ENCODE results near the gene SLC25A22. TPM values are rescaled to one million over a fixed set of nuclear protein-coding genes. Genes with fewer than 3 reads are reported as not detected.

Gene SLC25A22
- total and polyA plus RNA-seq, 10 of the 15 experiments (the other 5 are each of a cell fraction or from before 2014, with no cell fraction given), result 0.27 to 27.0 (median 8.2) TPM

- TF ChIP-seq TCF3 (IDR thresholded peaks at IDR 0.05; ENCODE audit: borderline replicate concordance, insufficient read depth, low read depth, low read length), result peak; percentile 22; the same call in 1 of the 2 replicates
- 0 out of 2 replicates have a peak, but pooled peaks have one; percentile 52 for TF ChIP-seq IRF3 (IDR thresholded peaks at IDR 0.05)
- no peak for TF ChIP-seq FOXM1 (IDR thresholded peaks at IDR 0.05; ENCODE audit: low read depth, low read length)
- no peak for TF ChIP-seq KAT2A (conservative IDR thresholded peaks at IDR 0.05; ENCODE audit: control insufficient read depth, low read depth, low read length)
- no peak for TF ChIP-seq ZNF24 (IDR thresholded peaks at IDR 0.05)
- no peak for TF ChIP-seq RBBP5 (conservative IDR thresholded peaks at IDR 0.05)
- no peak for TF ChIP-seq ELK1 (IDR thresholded peaks at IDR 0.05; ENCODE audit: low read depth, low read length)
- TF ChIP-seq GATAD2B (conservative IDR thresholded peaks at IDR 0.05; ENCODE audit: low read depth), result peak; percentile 69
- TF ChIP-seq EP300 (IDR thresholded peaks at IDR 0.05; ENCODE audit: borderline replicate concordance in 1 of 2, control insufficient read depth in 1 of 2, low read depth in 2 of 2, low read length in 2 of 2), result no peak
- no peak for TF ChIP-seq PAX8 (IDR thresholded peaks at IDR 0.05)
- TF ChIP-seq E4F1 (IDR thresholded peaks at IDR 0.05; ENCODE audit: borderline replicate concordance, partially characterized antibody), result no peak
- TF ChIP-seq JUND (IDR thresholded peaks at IDR 0.05; ENCODE audit: low read depth, low read length), result no peak
- peak; percentile 64 for TF ChIP-seq NR2C1 (IDR thresholded peaks at IDR 0.05)
- no peak for TF ChIP-seq SRF (IDR thresholded peaks at IDR 0.05; ENCODE audit: low read depth in 2 of 2, low read length in 2 of 2)
- no peak for TF ChIP-seq RAD21 (IDR thresholded peaks at IDR 0.05; ENCODE audit: insufficient read depth, low read depth, low read length)
- no peak for TF ChIP-seq IRF5 (IDR thresholded peaks at IDR 0.05; ENCODE audit: borderline replicate concordance)
- no peak for TF ChIP-seq EZH2 (IDR thresholded peaks at IDR 0.05; ENCODE audit: borderline replicate concordance, control insufficient read depth, low read depth, low read length)
- TF ChIP-seq ETV6 (conservative IDR thresholded peaks at IDR 0.05 in 1 of 2, IDR thresholded peaks at IDR 0.05 in 1 of 2; ENCODE audit: borderline replicate concordance in 1 of 2, low read depth in 1 of 2), result no peak
- no peak for TF ChIP-seq CHD4 (IDR thresholded peaks at IDR 0.05)
- peak; percentile 73 for TF ChIP-seq RELA (IDR thresholded peaks at IDR 0.05; ENCODE audit: borderline replicate concordance, partially characterized antibody)
- 0 out of 2 replicates have a peak, but pooled peaks have one; percentile 36 for TF ChIP-seq ZNF217 (IDR thresholded peaks at IDR 0.05)
- TF ChIP-seq DPF2 (IDR thresholded peaks at IDR 0.05), result peak; percentile 58; the same call in 1 of the 2 replicates
- no peak for TF ChIP-seq WRNIP1 (IDR thresholded peaks at IDR 0.05; ENCODE audit: borderline replicate concordance, low read depth, low read length)
- TF ChIP-seq LARP7 (IDR thresholded peaks at IDR 0.05), result peak; percentile 89
Observed at GRCh38 chr11:777288-778255, 20.5 kb downstream of the SLC25A22 start, which contains the start of gene GATD1 (continued).
